ENCODE results near the gene PRKN. TPM values are rescaled to one million over a fixed set of nuclear protein-coding genes. Genes with fewer than 3 reads are reported as not detected.

PRKN gene
- total RNA-seq, 1 experiment from 2014 or later = 1.2 TPM

DNA sequence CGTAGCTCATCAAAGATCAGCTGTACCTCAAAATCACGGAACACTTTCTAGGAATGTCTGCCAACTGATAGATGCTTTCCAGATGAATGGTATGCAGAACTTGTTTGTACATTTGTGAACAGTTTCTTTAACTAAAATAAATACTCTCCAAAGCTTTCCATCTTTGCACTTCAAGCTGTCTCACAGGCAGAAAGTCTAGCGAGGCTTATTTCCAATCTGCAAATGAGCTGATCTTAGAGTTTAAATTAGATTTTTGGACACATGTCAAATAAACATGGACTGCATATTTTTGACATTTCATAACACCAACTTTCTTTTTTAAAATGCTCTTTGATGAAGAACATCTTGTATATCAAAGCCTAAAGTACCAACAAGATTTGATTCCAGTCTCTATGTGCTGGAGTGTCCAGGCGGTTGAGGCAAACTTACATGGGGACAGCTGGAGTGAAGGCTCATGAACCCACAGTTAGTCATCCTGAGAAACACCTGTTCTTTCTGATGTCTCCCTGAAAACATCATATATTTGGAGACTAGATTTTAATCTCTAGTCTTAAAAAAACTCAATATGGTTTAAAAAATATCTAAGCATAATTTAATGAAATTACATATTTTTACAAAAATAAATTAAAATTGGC lies 1185.1 kb downstream of the PRKN start:
- BruUV-seq (replicated peaks) = no TSS peak
- no peaks in the 10 kb centered on the region for H3K36me3 ChIP-seq (ENCODE audit: insufficient read depth, low read length, poor library complexity, severe bottlenecking)
- CTCF ChIA-PET = no interaction called here
- intact Hi-C loops (cut with micrococcal nuclease; ENCODE audit: unreplicated experiment) = no loop called here
- H3K4me3 ChIP-seq (ENCODE audit: low read depth, low read length, poor library complexity, severe bottlenecking) = no peak overlapping the region
- DNase-seq (ENCODE audit: low spot score) = no peak
- peaks cover 5% of the 10 kb centered on the region for H3K4me1 ChIP-seq (ENCODE audit: insufficient read depth, low read length, poor library complexity, severe bottlenecking)
- no peaks in the 10 kb centered on the region for H3K9me3 ChIP-seq (ENCODE audit: low read depth, low read length, poor library complexity, severe bottlenecking)
- no peak for TF ChIP-seq EZH2 (IDR thresholded peaks at IDR 0.05; ENCODE audit: borderline replicate concordance, low read depth, low read length, poor library complexity, severe bottlenecking)
- TF ChIP-seq, protein P1, sequence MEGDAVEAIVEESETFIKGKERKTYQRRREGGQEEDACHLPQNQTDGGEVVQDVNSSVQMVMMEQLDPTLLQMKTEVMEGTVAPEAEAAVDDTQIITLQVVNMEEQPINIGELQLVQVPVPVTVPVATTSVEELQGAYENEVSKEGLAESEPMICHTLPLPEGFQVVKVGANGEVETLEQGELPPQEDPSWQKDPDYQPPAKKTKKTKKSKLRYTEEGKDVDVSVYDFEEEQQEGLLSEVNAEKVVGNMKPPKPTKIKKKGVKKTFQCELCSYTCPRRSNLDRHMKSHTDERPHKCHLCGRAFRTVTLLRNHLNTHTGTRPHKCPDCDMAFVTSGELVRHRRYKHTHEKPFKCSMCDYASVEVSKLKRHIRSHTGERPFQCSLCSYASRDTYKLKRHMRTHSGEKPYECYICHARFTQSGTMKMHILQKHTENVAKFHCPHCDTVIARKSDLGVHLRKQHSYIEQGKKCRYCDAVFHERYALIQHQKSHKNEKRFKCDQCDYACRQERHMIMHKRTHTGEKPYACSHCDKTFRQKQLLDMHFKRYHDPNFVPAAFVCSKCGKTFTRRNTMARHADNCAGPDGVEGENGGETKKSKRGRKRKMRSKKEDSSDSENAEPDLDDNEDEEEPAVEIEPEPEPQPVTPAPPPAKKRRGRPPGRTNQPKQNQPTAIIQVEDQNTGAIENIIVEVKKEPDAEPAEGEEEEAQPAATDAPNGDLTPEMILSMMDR (conservative IDR thresholded peaks at IDR 0.05; ENCODE audit: low read depth, low read length) = no peak
- POLR2A ChIA-PET (ENCODE audit: low non-redundant PET) = no interaction called here
- H3K27me3 ChIP-seq (replicated peaks; ENCODE audit: insufficient read depth, low read depth, low read length, poor library complexity) = peaks cover 66% of the 10 kb centered on the region
- H3K27ac ChIP-seq (ENCODE audit: low read depth, low read length, poor library complexity, severe bottlenecking) = no peak overlapping the region

DNA sequence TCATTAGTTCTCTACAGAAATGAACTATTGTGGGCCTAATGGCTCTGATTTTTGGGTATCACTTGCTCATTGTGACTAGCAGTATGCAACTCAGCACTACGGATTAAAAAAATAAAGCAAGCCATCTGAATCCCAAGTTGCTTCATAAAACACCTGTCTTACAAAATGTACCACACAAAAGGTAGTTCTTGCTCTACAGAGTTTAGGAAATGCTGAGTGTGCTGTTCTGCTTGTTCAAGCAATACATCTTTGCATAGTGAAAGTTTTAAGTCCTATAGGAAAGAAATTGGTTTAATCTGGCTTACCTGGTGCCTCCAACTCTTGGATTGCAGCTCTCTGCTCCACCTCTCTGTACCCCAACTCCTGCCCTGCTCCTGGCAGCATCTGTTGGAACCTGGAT lies 1187.0 kb downstream of the PRKN start:
- Histone ChIP-seq H3K9me3 (ENCODE audit: low read depth, low read length, poor library complexity, severe bottlenecking) (no peaks in the 10 kb centered on the region), H3K4me1 (ENCODE audit: insufficient read depth, low read length, poor library complexity, severe bottlenecking) (no peaks in the 10 kb centered on the region), H3K27me3 (replicated peaks; ENCODE audit: insufficient read depth, low read depth, low read length, poor library complexity) (peaks cover 67% of the 10 kb centered on the region), H3K4me3 (ENCODE audit: low read depth, low read length, poor library complexity, severe bottlenecking) (no peak overlapping the region), H3K36me3 (ENCODE audit: insufficient read depth, low read length, poor library complexity, severe bottlenecking) (no peaks in the 10 kb centered on the region), H3K27ac (ENCODE audit: low read depth, low read length, poor library complexity, severe bottlenecking) (no peak overlapping the region)
- DNase-seq (ENCODE audit: low spot score) = no peak
- ChIA-PET POLR2A (ENCODE audit: low non-redundant PET) (no interaction called here), CTCF (no interaction called here)
- intact Hi-C loops (cut with micrococcal nuclease; ENCODE audit: unreplicated experiment) = no loop called here
- TF ChIP-seq, protein P1 (conservative IDR thresholded peaks at IDR 0.05; ENCODE audit: low read depth, low read length) = no peak
- TF ChIP-seq EZH2 (IDR thresholded peaks at IDR 0.05; ENCODE audit: borderline replicate concordance, low read depth, low read length, poor library complexity, severe bottlenecking) = no peak
- no TSS peak for BruUV-seq (replicated peaks)

DNA sequence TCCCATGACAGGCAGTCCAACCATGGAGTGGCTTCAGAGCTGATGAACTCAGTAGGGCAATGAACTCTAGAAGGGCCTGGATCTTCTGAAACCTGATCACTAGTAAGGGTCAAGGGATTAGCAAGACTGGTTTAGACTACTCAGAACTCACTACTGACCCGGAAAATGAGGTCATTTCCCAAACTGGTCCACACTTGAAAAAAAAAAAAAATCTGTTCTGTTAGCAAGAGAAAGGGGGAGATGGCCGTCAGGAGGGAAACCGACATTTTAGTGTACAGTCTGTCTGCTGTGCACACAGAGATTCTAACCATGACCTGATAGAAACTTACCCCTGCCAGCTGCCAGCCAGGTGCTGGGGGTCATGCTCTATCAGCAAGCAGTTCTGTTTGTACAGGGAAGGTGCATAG lies 1191.3 kb downstream of the PRKN start:
- Histone ChIP-seq H3K27me3 (replicated peaks; ENCODE audit: insufficient read depth, low read depth, low read length, poor library complexity) (peaks cover 34% of the 10 kb centered on the region), H3K4me3 (ENCODE audit: low read depth, low read length, poor library complexity, severe bottlenecking) (no peak overlapping the region), H3K4me1 (ENCODE audit: insufficient read depth, low read length, poor library complexity, severe bottlenecking) (no peaks in the 10 kb centered on the region), H3K36me3 (ENCODE audit: insufficient read depth, low read length, poor library complexity, severe bottlenecking) (no peaks in the 10 kb centered on the region), H3K9me3 (ENCODE audit: low read depth, low read length, poor library complexity, severe bottlenecking) (no peaks in the 10 kb centered on the region), H3K27ac (ENCODE audit: low read depth, low read length, poor library complexity, severe bottlenecking) (no peak overlapping the region)
- BruUV-seq (replicated peaks) = no TSS peak
- TF ChIP-seq, protein P1 (conservative IDR thresholded peaks at IDR 0.05; ENCODE audit: low read depth, low read length) = no peak
- no peak for TF ChIP-seq EZH2 (IDR thresholded peaks at IDR 0.05; ENCODE audit: borderline replicate concordance, low read depth, low read length, poor library complexity, severe bottlenecking)
- intact Hi-C loops (cut with micrococcal nuclease; ENCODE audit: unreplicated experiment) = no loop called here
- POLR2A ChIA-PET (ENCODE audit: low non-redundant PET) = no interaction called here
- DNase-seq (ENCODE audit: low spot score) = no peak
- CTCF ChIA-PET = no interaction called here

All from A673 (cell line).